ENCODE data around the gene COL6A2.

- no peak for TF ChIP-seq EZH2 (IDR thresholded peaks at IDR 0.05; ENCODE audit: insufficient read depth, poor library complexity, severe bottlenecking)
- no peak for TF ChIP-seq EZH2phosphoT487 (IDR thresholded peaks at IDR 0.05; ENCODE audit: insufficient read depth, low read depth)
These were observed 74.3 kb downstream of the COL6A2 start for GRCh38 chr21:46171996-46172862.

All from GM23248 (cell line).